GM12864 (cell line): ENCODE results near the gene KIAA1328.

Experiments used
- DNase-seq: peaks from one replicate; pipeline ENCODE4 v3.0.0-alpha.2; 2011; ENCODE audit warnings: low read depth
- H3K4me3 ChIP-seq: 2 replicates; pipeline ENCODE4 v1.5.1; 2011; ENCODE audit warnings: mild to moderate bottlenecking, low read depth, low read length, control low read depth
- TF ChIP-seq, protein P1 (sequence below): IDR thresholded peaks from 2 replicates; pipeline ENCODE4 v1.5.1; 2011; ENCODE audit warnings: low read depth, mild to moderate bottlenecking, moderate library complexity, low read length, control low read depth, inconsistent platforms; ENCODE audit errors: missing control alignments

The KIAA1328 gene

DNA sequence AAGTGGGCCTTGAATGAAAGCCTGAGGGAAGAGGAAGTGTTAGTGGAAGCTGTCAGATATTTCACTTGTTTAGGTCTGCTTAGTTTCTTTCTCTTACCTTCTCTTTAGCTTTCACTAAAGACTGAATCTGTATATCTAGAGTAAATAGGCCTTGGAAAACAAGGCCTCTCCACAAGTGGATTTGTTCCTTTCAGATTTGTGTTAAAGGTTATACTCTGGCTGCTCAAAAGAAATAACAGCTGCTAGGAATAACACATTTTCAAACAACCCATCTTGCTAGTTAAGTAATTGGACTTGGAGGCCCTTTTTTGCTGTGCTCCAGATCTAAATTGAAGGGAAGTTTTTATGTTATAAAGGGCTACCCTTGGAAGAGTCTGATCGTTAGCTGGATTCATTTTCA is 236.3 kb downstream of the KIAA1328 start:
- TF ChIP-seq, protein P1, sequence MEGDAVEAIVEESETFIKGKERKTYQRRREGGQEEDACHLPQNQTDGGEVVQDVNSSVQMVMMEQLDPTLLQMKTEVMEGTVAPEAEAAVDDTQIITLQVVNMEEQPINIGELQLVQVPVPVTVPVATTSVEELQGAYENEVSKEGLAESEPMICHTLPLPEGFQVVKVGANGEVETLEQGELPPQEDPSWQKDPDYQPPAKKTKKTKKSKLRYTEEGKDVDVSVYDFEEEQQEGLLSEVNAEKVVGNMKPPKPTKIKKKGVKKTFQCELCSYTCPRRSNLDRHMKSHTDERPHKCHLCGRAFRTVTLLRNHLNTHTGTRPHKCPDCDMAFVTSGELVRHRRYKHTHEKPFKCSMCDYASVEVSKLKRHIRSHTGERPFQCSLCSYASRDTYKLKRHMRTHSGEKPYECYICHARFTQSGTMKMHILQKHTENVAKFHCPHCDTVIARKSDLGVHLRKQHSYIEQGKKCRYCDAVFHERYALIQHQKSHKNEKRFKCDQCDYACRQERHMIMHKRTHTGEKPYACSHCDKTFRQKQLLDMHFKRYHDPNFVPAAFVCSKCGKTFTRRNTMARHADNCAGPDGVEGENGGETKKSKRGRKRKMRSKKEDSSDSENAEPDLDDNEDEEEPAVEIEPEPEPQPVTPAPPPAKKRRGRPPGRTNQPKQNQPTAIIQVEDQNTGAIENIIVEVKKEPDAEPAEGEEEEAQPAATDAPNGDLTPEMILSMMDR, result no peak
- DNase-seq, result no peak
- no peak overlapping the region for H3K4me3 ChIP-seq

GRCh38 chr18:37084912-37085311 is 256.0 kb downstream of the KIAA1328 start:
- TF ChIP-seq, protein P1, result no peak
- no peak for DNase-seq
- no peak overlapping the region for H3K4me3 ChIP-seq

GRCh38 chr18:37085362-37085761 is 256.4 kb downstream of the KIAA1328 start:
- DNase-seq, result no peak
- no peak overlapping the region for H3K4me3 ChIP-seq
- TF ChIP-seq, protein P1, result no peak

- no peak overlapping the region for H3K4me3 ChIP-seq
- TF ChIP-seq, protein P1, result no peak
- no peak for DNase-seq
Observed at GRCh38 chr18:37107748-37108522, 279.0 kb downstream of the KIAA1328 start.

DNA sequence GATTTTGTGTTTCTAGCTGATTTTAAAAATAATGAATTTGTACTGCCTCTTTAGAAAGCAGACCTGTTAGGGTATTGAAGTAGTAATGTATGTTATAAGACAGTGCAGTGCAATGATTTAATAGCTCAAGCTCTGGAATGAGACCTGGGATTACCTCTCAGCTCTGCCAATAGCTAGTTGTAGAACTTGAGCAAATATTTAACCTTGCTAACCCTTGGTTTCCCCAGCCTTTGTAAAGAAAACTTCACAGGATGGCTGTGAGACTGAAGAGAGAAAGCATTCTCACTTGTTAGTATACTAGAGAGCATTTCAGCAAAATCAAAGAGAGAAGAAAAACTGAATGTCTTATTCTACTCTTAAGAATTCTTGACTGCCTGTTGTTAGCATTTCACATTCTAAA is 293.9 kb downstream of the KIAA1328 start:
- TF ChIP-seq, protein P1, result no peak
- no peak overlapping the region for H3K4me3 ChIP-seq
- no peak for DNase-seq

GRCh38 chr18:37124516-37124915 is 295.6 kb downstream of the KIAA1328 start:
- TF ChIP-seq, protein P1, result no peak
- no peak overlapping the region for H3K4me3 ChIP-seq
- no peak for DNase-seq

DNA sequence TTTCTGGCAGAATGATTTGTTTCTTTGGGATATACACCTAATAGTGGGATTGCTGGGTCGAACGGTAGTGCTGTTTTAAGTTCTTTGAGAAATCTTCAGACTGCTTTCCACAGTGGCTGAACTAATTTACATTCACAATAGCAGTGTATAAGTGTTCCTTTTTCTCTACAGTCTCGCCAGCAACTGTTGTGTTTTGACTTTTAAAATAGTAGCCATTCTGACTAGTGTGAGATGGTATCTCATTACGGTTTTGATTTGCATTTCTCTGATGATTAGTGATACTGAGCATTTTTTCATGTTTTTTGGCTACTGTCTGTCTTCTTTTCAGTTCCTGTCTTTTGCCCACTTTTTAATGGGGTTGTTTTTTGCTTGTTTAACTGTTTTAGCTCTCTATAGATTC is 306.2 kb downstream of the KIAA1328 start:
- H3K4me3 ChIP-seq, result no peak overlapping the region
- TF ChIP-seq, protein P1, result no peak
- DNase-seq, result no peak
